Brain microvascular endothelial cell (primary cell): Measurements from ENCODE around the gene PLEKHA8.

Experiments used
- DNase-seq: peaks from one replicate; pipeline ENCODE4 v3.0.0-alpha.2; 2020
- H3K27ac ChIP-seq: fragments of 250-450 bp; sonication (Bioruptor Pico); 2 replicates; pipeline ENCODE4 v1.5.1; 2020; ENCODE audit warnings: mild to moderate bottlenecking, moderate library complexity
- H3K27me3 ChIP-seq: fragments of 250-450 bp; sonication (Bioruptor Pico); replicated peaks from 2 replicates; pipeline ENCODE4 v1.5.1; 2020; ENCODE audit warnings: mild to moderate bottlenecking
- H3K36me3 ChIP-seq: fragments of 250-450 bp; sonication (Bioruptor Pico); replicated peaks from 2 replicates; pipeline ENCODE4 v1.5.1; 2020; ENCODE audit warnings: mild to moderate bottlenecking
- H3K4me3 ChIP-seq: 2 replicates; pipeline ENCODE4 v1.5.1; 2011; ENCODE audit warnings: low read depth, mild to moderate bottlenecking, control low read depth, low read length, moderate library complexity
- in situ Hi-C: cut with HindIII; loops from 2 replicates; pipeline ENCODE4 v1.10.0; 2017; ENCODE audit warnings: low sequenced_read_pairs, low pct_ligation_motif_present
- TF ChIP-seq, protein P1 (sequence below): IDR thresholded peaks from 2 replicates; pipeline ENCODE4 v1.5.1; 2011; ENCODE audit warnings: low read depth, mild to moderate bottlenecking, moderate library complexity, low read length, control low read depth, inconsistent platforms; ENCODE audit errors: missing control alignments

Gene PLEKHA8

DNA sequence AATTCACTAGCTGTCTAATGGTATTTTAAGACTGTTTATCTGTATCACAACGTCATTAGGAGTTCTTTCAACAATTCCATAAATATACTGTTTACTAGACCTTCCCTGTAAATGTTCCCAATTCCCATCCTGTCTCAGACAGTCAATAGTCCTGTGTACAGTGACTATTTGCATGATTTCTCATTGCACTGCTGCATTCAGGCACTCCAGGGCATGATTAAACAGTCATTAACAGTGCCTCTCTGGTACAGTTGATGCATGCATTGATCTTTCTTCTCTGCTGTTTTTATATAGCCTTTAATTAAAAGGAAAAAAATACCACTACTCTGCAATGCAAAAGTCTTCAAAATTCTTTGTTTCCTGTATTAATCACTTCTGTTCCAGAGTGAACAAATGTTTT, 55.1 kb downstream of the PLEKHA8 start:
- in situ Hi-C loops: no loop called here
- no peak overlapping the region for H3K4me3 ChIP-seq
- TF ChIP-seq, protein P1, sequence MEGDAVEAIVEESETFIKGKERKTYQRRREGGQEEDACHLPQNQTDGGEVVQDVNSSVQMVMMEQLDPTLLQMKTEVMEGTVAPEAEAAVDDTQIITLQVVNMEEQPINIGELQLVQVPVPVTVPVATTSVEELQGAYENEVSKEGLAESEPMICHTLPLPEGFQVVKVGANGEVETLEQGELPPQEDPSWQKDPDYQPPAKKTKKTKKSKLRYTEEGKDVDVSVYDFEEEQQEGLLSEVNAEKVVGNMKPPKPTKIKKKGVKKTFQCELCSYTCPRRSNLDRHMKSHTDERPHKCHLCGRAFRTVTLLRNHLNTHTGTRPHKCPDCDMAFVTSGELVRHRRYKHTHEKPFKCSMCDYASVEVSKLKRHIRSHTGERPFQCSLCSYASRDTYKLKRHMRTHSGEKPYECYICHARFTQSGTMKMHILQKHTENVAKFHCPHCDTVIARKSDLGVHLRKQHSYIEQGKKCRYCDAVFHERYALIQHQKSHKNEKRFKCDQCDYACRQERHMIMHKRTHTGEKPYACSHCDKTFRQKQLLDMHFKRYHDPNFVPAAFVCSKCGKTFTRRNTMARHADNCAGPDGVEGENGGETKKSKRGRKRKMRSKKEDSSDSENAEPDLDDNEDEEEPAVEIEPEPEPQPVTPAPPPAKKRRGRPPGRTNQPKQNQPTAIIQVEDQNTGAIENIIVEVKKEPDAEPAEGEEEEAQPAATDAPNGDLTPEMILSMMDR: no peak
- DNase-seq: no peak
- no peaks in the 10 kb centered on the region for H3K27me3 ChIP-seq
- H3K36me3 ChIP-seq: peaks cover 4% of the 10 kb centered on the region
- H3K27ac ChIP-seq: no peak overlapping the region

DNA sequence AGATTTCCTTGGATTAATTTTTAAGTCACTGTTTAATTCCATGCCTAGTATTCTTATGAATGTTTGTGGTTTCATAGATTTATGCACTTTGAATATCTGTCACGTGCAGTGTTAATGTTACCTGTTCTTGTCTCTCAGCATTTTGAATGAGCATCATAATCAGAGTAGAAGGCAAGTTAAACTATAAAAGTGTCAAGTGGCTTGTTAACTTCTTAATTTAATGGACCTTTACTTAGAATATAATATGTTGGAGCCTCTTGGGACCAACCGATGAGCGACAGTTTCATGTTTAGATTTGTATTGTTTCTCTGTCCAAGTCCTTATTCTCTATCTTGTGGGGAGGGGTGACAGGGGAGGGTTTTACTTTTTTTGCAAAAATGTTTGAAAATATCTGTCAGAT, 56.0 kb downstream of the PLEKHA8 start:
- no peak for DNase-seq
- TF ChIP-seq, protein P1: no peak
- Histone ChIP-seq H3K27ac (no peak overlapping the region), H3K36me3 (peaks cover 2% of the 10 kb centered on the region), H3K4me3 (no peak overlapping the region), H3K27me3 (no peaks in the 10 kb centered on the region)
- in situ Hi-C loops: no loop called here

DNA sequence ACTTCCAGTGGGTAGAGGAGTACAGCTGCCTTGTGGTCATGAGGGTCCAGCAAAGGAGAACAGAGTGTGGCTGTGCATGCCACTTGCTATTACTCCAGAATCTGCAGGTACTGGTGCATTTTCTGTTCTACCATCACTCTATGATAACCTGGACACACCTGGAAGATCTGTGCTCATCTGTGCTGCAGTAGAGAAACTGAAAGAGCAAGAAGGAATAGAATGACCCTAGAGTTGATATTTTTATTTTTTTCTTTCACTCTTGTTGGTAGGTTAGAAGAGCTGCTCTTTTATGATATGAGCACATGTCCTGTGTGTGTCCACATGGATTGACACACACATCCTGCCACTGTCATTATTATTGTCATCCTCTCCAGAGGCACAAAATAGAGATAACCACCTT, 58.3 kb downstream of the PLEKHA8 start:
- TF ChIP-seq, protein P1: no peak
- Histone ChIP-seq H3K27ac (no peak overlapping the region), H3K4me3 (no peak overlapping the region), H3K27me3 (no peaks in the 10 kb centered on the region), H3K36me3 (no peaks in the 10 kb centered on the region)
- in situ Hi-C loops: no loop called here
- DNase-seq: no peak

DNA sequence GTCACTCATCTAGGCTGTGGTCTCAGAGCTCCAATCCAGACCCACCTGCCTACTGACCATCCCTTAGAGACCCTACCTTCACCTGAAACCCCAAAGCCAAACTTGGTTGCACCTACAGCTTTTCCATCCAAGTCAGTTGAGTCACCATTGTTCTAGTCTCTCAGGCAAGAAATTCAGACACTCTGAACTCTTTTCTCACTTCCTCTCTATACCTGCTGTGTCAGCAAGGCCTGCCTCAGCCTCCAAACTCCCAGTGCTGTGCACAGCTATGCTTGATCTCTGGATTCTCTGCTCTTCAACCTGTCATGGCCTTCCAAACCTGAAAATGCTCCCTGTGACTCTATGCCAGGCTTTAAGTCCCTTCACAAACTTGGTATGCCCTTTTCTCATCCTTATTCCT, 59.2 kb downstream of the PLEKHA8 start:
- no peak overlapping the region for H3K4me3 ChIP-seq
- in situ Hi-C loops: no loop called here

DNA sequence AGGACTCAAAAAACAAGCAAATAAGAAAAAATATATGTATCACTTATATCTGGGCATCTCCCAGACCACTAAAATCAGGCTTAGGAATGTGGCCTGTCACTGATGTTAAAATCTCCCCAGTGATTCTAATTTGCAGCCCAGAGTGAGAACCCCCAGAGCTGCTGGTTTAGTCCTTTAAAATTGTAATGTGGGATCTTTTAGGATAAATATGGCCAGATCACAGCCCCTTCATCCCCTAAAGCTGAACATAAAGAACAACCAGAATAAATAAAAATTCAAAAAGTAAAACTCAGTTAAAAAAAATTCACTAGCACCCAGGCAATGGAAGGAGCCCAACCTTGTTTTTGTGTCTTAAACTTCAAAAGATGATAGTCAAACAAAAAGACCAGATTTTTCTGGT, 60.1 kb downstream of the PLEKHA8 start:
- no peak for DNase-seq
- TF ChIP-seq, protein P1: no peak
- Histone ChIP-seq H3K36me3 (no peaks in the 10 kb centered on the region), H3K27me3 (no peaks in the 10 kb centered on the region), H3K4me3 (no peak overlapping the region), H3K27ac (no peak overlapping the region)
- in situ Hi-C loops: no loop called here

More for the DNA sequence above, 59.2 kb downstream of the PLEKHA8 start:
- no peak overlapping the region for H3K27ac ChIP-seq
- H3K36me3 ChIP-seq: no peaks in the 10 kb centered on the region
- TF ChIP-seq, protein P1: no peak
- DNase-seq: no peak
- no peaks in the 10 kb centered on the region for H3K27me3 ChIP-seq

DNA sequence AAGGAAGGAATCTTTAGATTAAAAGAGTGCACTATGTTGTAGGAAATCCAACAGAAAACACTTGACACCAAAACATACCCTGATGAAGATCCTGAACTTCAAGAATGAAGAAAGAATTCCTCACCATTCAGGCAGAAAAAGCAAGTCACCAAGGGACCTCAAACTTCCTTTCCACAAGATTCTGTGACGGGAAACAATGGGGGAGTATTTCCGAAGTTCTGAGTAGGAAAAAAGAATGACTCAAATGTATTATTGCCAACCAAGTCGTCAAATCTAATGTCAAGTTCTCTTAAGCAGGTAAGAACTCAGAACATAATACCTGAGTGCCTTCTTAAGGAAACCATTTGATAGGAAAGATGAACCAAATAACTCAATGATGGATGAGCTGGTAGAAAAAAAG, 61.9 kb downstream of the PLEKHA8 start:
- no peaks in the 10 kb centered on the region for H3K27me3 ChIP-seq
- in situ Hi-C loops: no loop called here
- no peak overlapping the region for H3K4me3 ChIP-seq
- DNase-seq: no peak
- TF ChIP-seq, protein P1: no peak
- H3K27ac ChIP-seq: no peak overlapping the region
- H3K36me3 ChIP-seq: no peaks in the 10 kb centered on the region
